Uterus (tissue), 2 donors: Measurements from ENCODE around the gene ZNF641.

Source experiments
- POLR2A ChIP-seq, 2 donors: fragments of 450-650 bp; IDR thresholded peaks; one replicate each; pipeline ENCODE4 v1.6.1; 2016; ENCODE audit warnings: antibody characterized with exemption in 2 of 2, mild to moderate bottlenecking in 1 of 2, moderate library complexity in 1 of 2
- TF ChIP-seq, protein P1 (sequence below), 4 experiments: fragments of 200-600 bp in 2 of 4; fragments of 450-650 bp in 2 of 4; sonication (generic) in 2 of 4; IDR thresholded peaks; one replicate each; pipeline ENCODE4 v1.5.1; 2016 to 2019; ENCODE audit warnings: antibody characterized with exemption in 4 of 4, mild to moderate bottlenecking in 2 of 4, moderate library complexity in 1 of 4

DNA sequence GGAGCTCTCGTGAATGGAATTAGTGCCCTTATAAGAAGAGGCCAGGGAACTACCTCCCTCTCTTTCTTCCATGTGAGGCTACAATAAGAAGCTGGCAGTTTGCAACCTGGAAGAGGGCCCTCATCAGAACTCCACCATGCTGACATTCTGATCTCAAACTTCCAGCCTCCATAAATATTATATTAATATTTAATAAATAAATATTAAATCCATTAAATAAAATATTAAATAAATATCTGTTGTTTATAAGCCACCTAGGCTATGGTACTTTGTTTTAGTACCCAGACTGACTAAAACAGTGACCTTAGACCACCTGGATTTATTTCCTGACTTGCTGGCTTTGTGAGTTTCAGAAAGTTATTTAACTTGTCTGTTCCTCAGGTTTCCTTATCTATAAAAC lies 49.9 kb downstream of the ZNF641 start:
- TF ChIP-seq, protein P1, sequence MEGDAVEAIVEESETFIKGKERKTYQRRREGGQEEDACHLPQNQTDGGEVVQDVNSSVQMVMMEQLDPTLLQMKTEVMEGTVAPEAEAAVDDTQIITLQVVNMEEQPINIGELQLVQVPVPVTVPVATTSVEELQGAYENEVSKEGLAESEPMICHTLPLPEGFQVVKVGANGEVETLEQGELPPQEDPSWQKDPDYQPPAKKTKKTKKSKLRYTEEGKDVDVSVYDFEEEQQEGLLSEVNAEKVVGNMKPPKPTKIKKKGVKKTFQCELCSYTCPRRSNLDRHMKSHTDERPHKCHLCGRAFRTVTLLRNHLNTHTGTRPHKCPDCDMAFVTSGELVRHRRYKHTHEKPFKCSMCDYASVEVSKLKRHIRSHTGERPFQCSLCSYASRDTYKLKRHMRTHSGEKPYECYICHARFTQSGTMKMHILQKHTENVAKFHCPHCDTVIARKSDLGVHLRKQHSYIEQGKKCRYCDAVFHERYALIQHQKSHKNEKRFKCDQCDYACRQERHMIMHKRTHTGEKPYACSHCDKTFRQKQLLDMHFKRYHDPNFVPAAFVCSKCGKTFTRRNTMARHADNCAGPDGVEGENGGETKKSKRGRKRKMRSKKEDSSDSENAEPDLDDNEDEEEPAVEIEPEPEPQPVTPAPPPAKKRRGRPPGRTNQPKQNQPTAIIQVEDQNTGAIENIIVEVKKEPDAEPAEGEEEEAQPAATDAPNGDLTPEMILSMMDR (IDR thresholded peaks at IDR 0.05) = no peak
- TF ChIP-seq POLR2A (IDR thresholded peaks at IDR 0.05) = no peak
